ENCODE measurements around the gene CHRNA9.
A peak's percentile ranks its signal among the peaks of the same experiment; 100 is the strongest.

CHRNA9 gene

DNA sequence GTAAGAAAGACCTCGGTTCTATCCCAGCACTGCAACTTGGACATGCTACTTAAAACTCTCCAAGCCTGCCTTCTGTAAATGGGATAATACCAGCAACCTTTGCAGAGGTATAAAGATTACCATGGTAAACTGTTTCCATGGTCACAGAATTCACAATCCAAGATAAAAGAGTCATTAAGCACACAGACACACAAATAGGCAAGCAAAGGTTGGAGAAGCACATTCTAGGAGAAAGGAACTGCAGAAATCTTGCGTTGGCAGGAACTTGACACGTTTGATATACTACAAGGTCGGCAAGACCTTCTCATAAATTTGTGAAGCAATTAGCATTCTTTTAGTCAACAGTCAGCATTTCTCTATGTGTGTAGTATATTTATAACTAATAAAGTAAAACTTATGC is 12.3 kb upstream of the CHRNA9 start:
- no peak overlapping the region for H3K27ac ChIP-seq
- TF ChIP-seq, protein P1, sequence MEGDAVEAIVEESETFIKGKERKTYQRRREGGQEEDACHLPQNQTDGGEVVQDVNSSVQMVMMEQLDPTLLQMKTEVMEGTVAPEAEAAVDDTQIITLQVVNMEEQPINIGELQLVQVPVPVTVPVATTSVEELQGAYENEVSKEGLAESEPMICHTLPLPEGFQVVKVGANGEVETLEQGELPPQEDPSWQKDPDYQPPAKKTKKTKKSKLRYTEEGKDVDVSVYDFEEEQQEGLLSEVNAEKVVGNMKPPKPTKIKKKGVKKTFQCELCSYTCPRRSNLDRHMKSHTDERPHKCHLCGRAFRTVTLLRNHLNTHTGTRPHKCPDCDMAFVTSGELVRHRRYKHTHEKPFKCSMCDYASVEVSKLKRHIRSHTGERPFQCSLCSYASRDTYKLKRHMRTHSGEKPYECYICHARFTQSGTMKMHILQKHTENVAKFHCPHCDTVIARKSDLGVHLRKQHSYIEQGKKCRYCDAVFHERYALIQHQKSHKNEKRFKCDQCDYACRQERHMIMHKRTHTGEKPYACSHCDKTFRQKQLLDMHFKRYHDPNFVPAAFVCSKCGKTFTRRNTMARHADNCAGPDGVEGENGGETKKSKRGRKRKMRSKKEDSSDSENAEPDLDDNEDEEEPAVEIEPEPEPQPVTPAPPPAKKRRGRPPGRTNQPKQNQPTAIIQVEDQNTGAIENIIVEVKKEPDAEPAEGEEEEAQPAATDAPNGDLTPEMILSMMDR (IDR thresholded peaks at IDR 0.05) = no peak
- TF ChIP-seq ZFX (IDR thresholded peaks at IDR 0.05; ENCODE audit: borderline replicate concordance) = no peak

DNA sequence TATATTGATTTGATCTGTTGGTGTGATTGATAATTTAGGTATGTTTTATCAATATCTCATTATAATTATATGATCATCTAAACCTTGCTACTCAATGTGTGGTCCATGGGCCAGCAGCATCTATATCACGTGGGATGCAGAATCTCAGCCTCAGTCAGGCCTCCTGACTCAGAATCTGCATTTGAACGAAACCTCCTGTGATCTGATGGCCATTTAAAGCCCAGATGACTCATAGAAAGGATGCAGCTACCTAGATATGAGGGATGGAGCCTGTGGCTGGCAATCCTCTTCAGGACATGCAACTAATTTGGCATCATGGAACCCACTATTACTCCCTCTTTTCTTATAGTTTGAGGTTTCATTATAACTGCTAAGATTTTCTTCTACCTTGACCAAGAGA is 11.3 kb upstream of the CHRNA9 start:
- TF ChIP-seq, protein P1 (IDR thresholded peaks at IDR 0.05) = no peak
- TF ChIP-seq ZFX (IDR thresholded peaks at IDR 0.05; ENCODE audit: borderline replicate concordance) = no peak
- H3K27ac ChIP-seq = no peak overlapping the region

DNA sequence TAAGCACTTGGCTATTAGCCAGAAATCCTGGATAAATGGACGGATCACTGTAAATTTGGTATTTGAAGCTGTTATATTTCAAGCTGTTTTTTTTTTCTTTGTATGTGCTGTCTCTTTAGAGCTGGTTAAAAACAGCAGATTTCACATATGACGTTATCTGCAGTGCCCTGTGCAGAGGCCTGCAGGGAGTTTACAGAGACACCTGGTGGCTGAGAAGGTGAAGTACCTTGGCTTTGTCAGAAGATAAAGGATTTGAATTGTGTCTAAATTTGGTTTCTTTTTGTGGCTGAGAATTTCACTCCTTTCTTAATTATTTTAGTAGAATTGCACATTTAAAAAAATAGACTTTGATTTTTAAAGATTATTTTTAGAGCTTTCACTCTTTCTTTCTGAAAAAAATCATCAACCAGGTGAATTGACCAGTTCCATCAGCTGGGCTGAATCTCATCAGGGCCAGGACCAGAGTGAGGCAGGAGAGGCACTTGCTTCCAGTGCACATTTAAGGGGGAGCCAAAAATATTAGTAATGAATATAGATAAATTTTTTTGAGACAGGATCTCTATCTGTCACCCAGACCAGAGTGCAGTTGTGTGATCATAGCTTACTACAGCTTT is 9.6 kb upstream of the CHRNA9 start:
- TF ChIP-seq ZFX (IDR thresholded peaks at IDR 0.05; ENCODE audit: borderline replicate concordance) = no peak
- TF ChIP-seq, protein P1 (IDR thresholded peaks at IDR 0.05) = peak; percentile 97
- H3K27ac ChIP-seq = no peak overlapping the region

DNA sequence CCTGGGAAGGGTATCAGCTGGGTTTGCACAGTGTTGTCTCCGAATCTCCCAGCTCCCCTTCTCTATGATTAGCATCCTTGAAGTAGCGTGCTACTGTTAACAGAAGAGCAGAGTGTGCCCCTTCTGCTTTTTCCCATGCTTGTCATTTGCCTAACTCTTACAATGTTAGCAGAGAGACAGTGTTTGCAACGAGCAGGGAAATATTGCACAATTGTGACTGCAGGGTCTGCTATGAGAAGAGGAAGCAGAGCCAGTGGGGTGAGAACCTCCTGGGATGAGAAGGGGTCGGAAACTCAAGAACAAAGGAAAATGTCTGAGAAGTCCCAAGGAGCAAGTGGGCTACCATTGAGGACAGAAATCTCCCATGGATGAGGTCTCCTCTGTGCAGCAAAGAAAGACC is 7.8 kb upstream of the CHRNA9 start:
- TF ChIP-seq ZFX (IDR thresholded peaks at IDR 0.05; ENCODE audit: borderline replicate concordance) = no peak
- TF ChIP-seq, protein P1 (IDR thresholded peaks at IDR 0.05) = no peak
- H3K27ac ChIP-seq = no peak overlapping the region

DNA sequence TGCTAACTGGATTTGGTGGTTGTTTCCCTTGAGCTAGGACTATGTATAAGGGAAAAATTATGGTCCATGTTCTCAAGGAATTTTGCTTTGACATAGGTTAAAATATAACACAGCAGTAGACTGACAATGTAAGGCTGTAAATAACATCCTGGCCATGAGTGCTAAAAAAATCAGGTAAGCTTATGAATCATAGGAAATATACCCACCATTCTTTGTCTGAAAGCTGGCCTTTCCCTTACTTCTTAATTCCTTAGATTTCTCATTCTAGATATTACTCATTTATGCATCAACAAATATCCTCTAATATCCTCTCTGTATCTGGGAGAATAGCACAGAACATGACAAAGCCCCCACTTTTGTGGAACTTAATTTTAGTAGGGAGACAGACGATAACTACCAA is 6.8 kb upstream of the CHRNA9 start:
- H3K27ac ChIP-seq = no peak overlapping the region
- no peak for TF ChIP-seq ZFX (IDR thresholded peaks at IDR 0.05; ENCODE audit: borderline replicate concordance)
- TF ChIP-seq, protein P1 (IDR thresholded peaks at IDR 0.05) = no peak

DNA sequence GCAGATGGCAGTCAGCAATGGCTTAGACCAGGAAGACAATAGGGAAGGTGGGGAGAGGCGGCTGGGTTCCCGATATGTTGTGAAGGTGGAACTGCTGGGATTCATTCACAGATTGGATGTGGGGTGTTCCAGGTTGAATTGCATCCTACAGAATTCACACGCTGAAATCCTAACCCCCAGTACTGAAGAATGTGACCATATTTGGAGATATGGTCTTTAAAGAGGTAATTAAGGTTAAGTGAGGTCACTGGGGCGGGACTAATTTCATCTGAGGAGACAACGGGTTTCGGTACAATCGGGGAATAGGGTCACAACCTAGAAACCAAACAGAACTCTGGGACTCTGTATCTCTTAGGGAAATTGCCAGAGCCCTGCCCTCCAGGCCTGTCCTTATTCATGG is 5.3 kb upstream of the CHRNA9 start:
- TF ChIP-seq, protein P1 (IDR thresholded peaks at IDR 0.05) = no peak
- no peak for TF ChIP-seq ZFX (IDR thresholded peaks at IDR 0.05; ENCODE audit: borderline replicate concordance)
- H3K27ac ChIP-seq = no peak overlapping the region

DNA sequence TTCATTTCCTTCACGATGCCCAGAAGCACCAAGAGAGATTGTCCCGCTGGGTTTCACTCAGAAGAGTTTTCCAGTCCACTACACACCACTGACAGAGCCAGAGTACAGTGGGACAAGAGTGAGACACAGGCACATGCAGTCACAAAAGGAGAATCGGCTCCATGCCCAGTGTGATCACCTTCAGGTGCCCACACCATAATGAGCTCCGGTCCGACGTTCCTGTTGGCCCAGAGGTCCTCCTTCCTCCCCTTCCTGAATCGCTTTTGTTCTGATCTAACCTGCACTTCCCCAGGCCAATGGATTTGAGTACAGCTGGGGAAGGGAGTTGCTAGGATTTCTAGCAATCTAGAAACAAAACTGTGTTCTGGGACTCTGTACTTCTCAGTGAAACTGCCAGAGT is 4.6 kb upstream of the CHRNA9 start:
- no peak for TF ChIP-seq ZFX (IDR thresholded peaks at IDR 0.05; ENCODE audit: borderline replicate concordance)
- TF ChIP-seq, protein P1 (IDR thresholded peaks at IDR 0.05) = no peak
- H3K27ac ChIP-seq = peak overlapping the region; percentile 55

Measured in 22Rv1 (cell line).